Endothelial cell of umbilical vein (primary cell): ENCODE data around the gene SLC66A2. TPM values are rescaled to one million over a fixed set of nuclear protein-coding genes. Genes with fewer than 3 reads are reported as not detected.

Experiments
- BruUV-seq: library from RNA; stranded (reverse); fragments of 400-500 nt; replicated peaks from 2 replicates; lab custom pipeline; 2021; lab: Mats Ljungman, UMichigan
- CTCF ChIA-PET: fragments of 300-600, 350-600 bp; sonication (Branson Sonifier 250); formaldehyde crosslinking; loops from one replicate; lab custom pipeline; 2021; ENCODE audit warnings: antibody characterized with exemption, inconsistent platforms; lab: Charles Lee
- POLR2A ChIA-PET: fragments of 300-600, 350-600 bp; sonication (Branson Sonifier 250); formaldehyde crosslinking; loops from one replicate; lab custom pipeline; 2021; ENCODE audit warnings: antibody characterized with exemption, inconsistent platforms; lab: Charles Lee
- DNase-seq: peaks from one replicate; pipeline ENCODE4 v3.0.0-alpha.2; 2011; ENCODE audit warnings: low read depth, low spot score
- FAIRE-seq: peaks from 2 replicates; lab custom pipeline; 2011; peaks lifted over from hg19 to GRCh38; lab: Jason Lieb, UNC
- H2AFZ ChIP-seq: 2 replicates; pipeline ENCODE4 v1.6.0; 2012; ENCODE audit warnings: low read depth, low read length, control low read depth, inconsistent platforms
- H3K27ac ChIP-seq: 2 replicates; pipeline ENCODE4 v1.5.1; 2011; ENCODE audit warnings: low read depth, mild to moderate bottlenecking, control low read depth, low read length, moderate library complexity; ENCODE audit not compliant: insufficient read depth
- H3K27me3 ChIP-seq, 2 experiments: 2 replicates each; pipeline versions ENCODE4 v1.6.0 to v1.6.1; 2011; ENCODE audit warnings: low read length in 2 of 2, mixed read lengths in 1 of 2; ENCODE audit not compliant: control insufficient read depth in 2 of 2, insufficient read depth in 2 of 2
- H3K36me3 ChIP-seq, 2 experiments: 2 replicates in 1 of 2; 3 replicates in 1 of 2; pipeline ENCODE4 v1.5.1; 2011; ENCODE audit warnings: low read length in 2 of 2, mild to moderate bottlenecking in 1 of 2, moderate library complexity in 1 of 2; ENCODE audit not compliant: control insufficient read depth in 2 of 2, insufficient read depth in 2 of 2; ENCODE audit errors: extremely low read depth in 1 of 2
- H3K4me1 ChIP-seq: 3 replicates; pipeline ENCODE4 v1.5.1; 2011; ENCODE audit warnings: mild to moderate bottlenecking, low read length; ENCODE audit not compliant: control insufficient read depth, insufficient read depth; ENCODE audit errors: extremely low read depth
- H3K4me2 ChIP-seq: 2 replicates; pipeline ENCODE4 v1.6.1; 2011; ENCODE audit warnings: low read length, control low read depth, mixed read lengths; ENCODE audit not compliant: insufficient read depth
- H3K4me3 ChIP-seq, 3 experiments: fragments of 200-600 bp in 1 of 3; sonication (generic), shearing (Covaris generic) in 1 of 3; replicated peaks in 1 of 3; 2 replicates each; pipeline ENCODE4 v1.5.1; 2011 to 2016; ENCODE audit warnings: control low read depth in 3 of 3, low read length in 3 of 3, mild to moderate bottlenecking in 2 of 3, inconsistent platforms in 1 of 3, low read depth in 1 of 3, moderate library complexity in 1 of 3; ENCODE audit not compliant: insufficient read depth in 1 of 3
- H3K79me2 ChIP-seq: 2 replicates; pipeline ENCODE4 v1.6.0; 2012; ENCODE audit warnings: low read length, inconsistent platforms; ENCODE audit not compliant: control insufficient read depth, insufficient read depth
- H3K9ac ChIP-seq: replicated peaks from 2 replicates; pipeline ENCODE3; 2011; ENCODE audit warnings: low read length, control low read depth; ENCODE audit not compliant: insufficient read depth; ENCODE audit errors: extremely low read depth
- H3K9me1 ChIP-seq: replicated peaks from 3 replicates; pipeline ENCODE4 v1.6.0; 2011; ENCODE audit warnings: mild to moderate bottlenecking, low read length; ENCODE audit not compliant: control insufficient read depth, insufficient read depth; ENCODE audit errors: extremely low read depth
- H3K9me3 ChIP-seq: replicated peaks from 2 replicates; pipeline ENCODE4 v1.5.1; 2012; ENCODE audit warnings: low read length, inconsistent platforms; ENCODE audit not compliant: control insufficient read depth, insufficient read depth
- H4K20me1 ChIP-seq: replicated peaks from 2 replicates; pipeline ENCODE3; 2011; ENCODE audit warnings: mild to moderate bottlenecking, low read length; ENCODE audit not compliant: control insufficient read depth, insufficient read depth; ENCODE audit errors: extremely low read depth
- EZH2 ChIP-seq: IDR thresholded peaks from 2 replicates; pipeline ENCODE4 v1.6.1; 2012; ENCODE audit warnings: borderline replicate concordance, low read depth, mild to moderate bottlenecking, moderate library complexity, low read length, inconsistent platforms; ENCODE audit not compliant: severe bottlenecking
- FOS ChIP-seq: IDR thresholded peaks from 2 replicates; pipeline ENCODE4 v1.6.1; 2011; ENCODE audit warnings: mild to moderate bottlenecking, low read length, moderate library complexity, borderline replicate concordance; ENCODE audit not compliant: insufficient read depth
- GATA2 ChIP-seq: IDR thresholded peaks from 2 replicates; pipeline ENCODE4 v1.7.0; 2011; ENCODE audit warnings: low read depth, mild to moderate bottlenecking, moderate library complexity, mixed read lengths, low read length; ENCODE audit not compliant: insufficient read length, insufficient read depth
- JUN ChIP-seq: IDR thresholded peaks from 2 replicates; pipeline ENCODE4 v1.6.1; 2011; ENCODE audit warnings: borderline replicate concordance, low read depth; ENCODE audit not compliant: insufficient read length, insufficient read depth
- MYC ChIP-seq: IDR thresholded peaks from one replicate; pipeline ENCODE4 v1.6.1; 2011; ENCODE audit warnings: mild to moderate bottlenecking, low read depth, low read length
- POLR2A ChIP-seq: IDR thresholded peaks from 2 replicates; pipeline ENCODE4 v1.6.1; 2012; ENCODE audit warnings: low read depth, mild to moderate bottlenecking, control low read depth, low read length
- POLR2AphosphoS5 ChIP-seq: IDR thresholded peaks from 2 replicates; pipeline ENCODE4 v1.6.1; 2012; ENCODE audit warnings: low read depth, mild to moderate bottlenecking, control low read depth, low read length, moderate library complexity; ENCODE audit not compliant: insufficient read depth
- dilution Hi-C: fragments of 300-500 bp; cut with MboI; formaldehyde crosslinking; loops from one replicate; pipeline ENCODE4 v1.15.0; 2019; ENCODE audit warnings: low sequenced_read_pairs; ENCODE audit not compliant: extremely low pct_ligation_motif_present
- intact Hi-C: fragments of 100-400 bp; cut with micrococcal nuclease; formaldehyde crosslinking; loops from one replicate; pipeline ENCODE4 v1.10.0; 2022
- polyA plus RNA-seq, 4 experiments: library from polyadenylated mRNA; depleted of rRNA in 3 of 4; stranded (reverse) in 3 of 4; unstranded in 1 of 4; fragments of >200 nt; gene quantifications; 2 replicates each; pipeline versions ENCODE4 v1.2.1 to v1.2.3, GENCODE V29; 2011 to 2012; ENCODE audit warnings: missing spikeins in 1 of 4
- total RNA-seq: library from RNA; stranded (reverse); gene quantifications from 2 replicates; pipeline ENCODE4 v1.2.3, GENCODE V29; 2021
- TF ChIP-seq, protein P1 (sequence below), 2 donors: IDR thresholded peaks; 1 replicate in 1 of 2; 2 replicates in 1 of 2; pipeline ENCODE4 v1.5.1; 2011; ENCODE audit warnings: low read length in 2 of 2, mild to moderate bottlenecking in 2 of 2, moderate library complexity in 2 of 2, control low read depth in 1 of 2, inconsistent platforms in 1 of 2, low read depth in 1 of 2; ENCODE audit not compliant: insufficient read depth in 1 of 2; ENCODE audit errors: extremely low read depth in 1 of 2
- TF ChIP-seq, protein P2 (sequence below): IDR thresholded peaks from 2 replicates; pipeline ENCODE4 v1.6.1; 2011; ENCODE audit not compliant: insufficient read depth, insufficient read length

The SLC66A2 gene
- total and polyA plus RNA-seq, 2 donors (not counting 3 experiments of a cell fraction or from before 2014, with no cell fraction given) = 32.5 to 37.1 TPM

DNA sequence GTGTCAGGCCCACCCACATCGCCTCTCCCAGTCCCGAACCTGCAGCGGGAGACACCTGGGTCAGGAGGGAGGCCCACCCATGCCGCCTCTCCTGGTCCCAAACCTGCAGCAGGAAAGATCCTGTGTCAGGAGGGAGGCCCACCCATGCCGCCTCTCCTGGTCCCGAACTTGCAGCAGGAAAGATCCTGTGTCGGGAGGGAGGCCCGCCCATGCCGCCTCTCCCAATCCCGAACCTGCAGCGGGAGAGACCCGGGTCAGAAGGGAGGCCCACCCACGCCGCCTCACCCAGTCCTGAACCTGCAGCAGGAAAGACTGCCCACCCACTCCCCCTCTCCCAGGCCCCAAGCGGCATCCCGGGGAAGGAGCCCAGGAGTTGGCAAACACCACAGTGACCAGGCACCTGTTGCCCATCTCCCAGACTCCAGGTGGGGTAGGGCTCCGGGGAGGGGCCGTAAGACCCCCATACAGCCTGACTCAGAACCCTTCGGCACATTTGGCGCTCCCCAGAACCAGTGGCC lies 7.8 kb downstream of the SLC66A2 start:
- BruUV-seq = no TSS peak
- dilution Hi-C loops = no loop called here
- no peak for TF ChIP-seq MYC
- no peak for TF ChIP-seq POLR2A
- TF ChIP-seq, protein P1, sequence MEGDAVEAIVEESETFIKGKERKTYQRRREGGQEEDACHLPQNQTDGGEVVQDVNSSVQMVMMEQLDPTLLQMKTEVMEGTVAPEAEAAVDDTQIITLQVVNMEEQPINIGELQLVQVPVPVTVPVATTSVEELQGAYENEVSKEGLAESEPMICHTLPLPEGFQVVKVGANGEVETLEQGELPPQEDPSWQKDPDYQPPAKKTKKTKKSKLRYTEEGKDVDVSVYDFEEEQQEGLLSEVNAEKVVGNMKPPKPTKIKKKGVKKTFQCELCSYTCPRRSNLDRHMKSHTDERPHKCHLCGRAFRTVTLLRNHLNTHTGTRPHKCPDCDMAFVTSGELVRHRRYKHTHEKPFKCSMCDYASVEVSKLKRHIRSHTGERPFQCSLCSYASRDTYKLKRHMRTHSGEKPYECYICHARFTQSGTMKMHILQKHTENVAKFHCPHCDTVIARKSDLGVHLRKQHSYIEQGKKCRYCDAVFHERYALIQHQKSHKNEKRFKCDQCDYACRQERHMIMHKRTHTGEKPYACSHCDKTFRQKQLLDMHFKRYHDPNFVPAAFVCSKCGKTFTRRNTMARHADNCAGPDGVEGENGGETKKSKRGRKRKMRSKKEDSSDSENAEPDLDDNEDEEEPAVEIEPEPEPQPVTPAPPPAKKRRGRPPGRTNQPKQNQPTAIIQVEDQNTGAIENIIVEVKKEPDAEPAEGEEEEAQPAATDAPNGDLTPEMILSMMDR (IDR thresholded peaks at IDR 0.05; ENCODE audit: extremely low read depth in 1 of 2, insufficient read depth in 1 of 2, low read depth in 1 of 2, low read length in 2 of 2) = no peak
- no peak for TF ChIP-seq FOS
- TF ChIP-seq EZH2 = no peak
- TF ChIP-seq POLR2AphosphoS5 = no peak
- TF ChIP-seq JUN = no peak
- TF ChIP-seq, protein P2, sequence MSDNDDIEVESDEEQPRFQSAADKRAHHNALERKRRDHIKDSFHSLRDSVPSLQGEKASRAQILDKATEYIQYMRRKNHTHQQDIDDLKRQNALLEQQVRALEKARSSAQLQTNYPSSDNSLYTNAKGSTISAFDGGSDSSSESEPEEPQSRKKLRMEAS = no peak
- no peak for TF ChIP-seq GATA2

More for the DNA sequence above, 7.8 kb downstream of the SLC66A2 start:
- intact Hi-C loops = no loop called here
- no peaks in the 10 kb centered on the region for H3K27me3 ChIP-seq
- ChIA-PET CTCF (no interaction called here), POLR2A (no interaction called here)
- H3K4me1 ChIP-seq = no peaks in the 10 kb centered on the region
- no peaks in the 10 kb centered on the region for H4K20me1 ChIP-seq
- no peaks in the 10 kb centered on the region for H3K9me3 ChIP-seq
- DNase-seq = no peak
- H2AFZ ChIP-seq = no peak overlapping the region
- H3K9me1 ChIP-seq = no peaks in the 10 kb centered on the region
- H3K27ac ChIP-seq = no peak overlapping the region
- H3K4me2 ChIP-seq = no peak overlapping the region
- peaks cover 27% of the 10 kb centered on the region for H3K79me2 ChIP-seq
- H3K9ac ChIP-seq = no peak overlapping the region
- no peak overlapping the region for H3K4me3 ChIP-seq
- H3K36me3 ChIP-seq = peaks cover 4 to 21% of the 10 kb centered on the region in 2 experiments
- FAIRE-seq = no peak
